Neuronal stem cell (in vitro differentiated cells): ENCODE measurements around the gene ZFP57.

Source experiments
- DNase-seq: peaks from one replicate; pipeline ENCODE4 v3.0.0-alpha.2; 2013; ENCODE audit warnings: low spot score
- H2AFZ ChIP-seq: one replicate; pipeline ENCODE4 v1.6.1; 2013; ENCODE audit warnings: mild to moderate bottlenecking, low read length, inconsistent platforms
- H2AK5ac ChIP-seq: 2 replicates; pipeline ENCODE4 v1.6.1; 2013; ENCODE audit warnings: low read depth, mild to moderate bottlenecking, inconsistent platforms, low read length, moderate library complexity, mixed read lengths
- H2BK120ac ChIP-seq: 2 replicates; pipeline ENCODE4 v1.6.1; 2013; ENCODE audit warnings: low read depth, mild to moderate bottlenecking, inconsistent platforms, low read length, moderate library complexity, mixed read lengths
- H2BK12ac ChIP-seq: one replicate; pipeline ENCODE4 v1.6.1; 2013; ENCODE audit warnings: low read length, inconsistent platforms
- H2BK15ac ChIP-seq: 2 replicates; pipeline ENCODE4 v1.6.1; 2013; ENCODE audit warnings: mild to moderate bottlenecking, low read length, inconsistent platforms, mixed read lengths
- H2BK5ac ChIP-seq: one replicate; pipeline ENCODE4 v1.6.1; 2013; ENCODE audit warnings: inconsistent platforms, mild to moderate bottlenecking, low read length, moderate library complexity
- H3K14ac ChIP-seq: one replicate; pipeline ENCODE4 v1.6.1; 2013; ENCODE audit warnings: low read length, inconsistent platforms
- H3K18ac ChIP-seq: 2 replicates; pipeline ENCODE4 v1.6.1; 2013; ENCODE audit warnings: low read length, inconsistent platforms
- H3K23ac ChIP-seq: 2 replicates; pipeline ENCODE4 v1.6.1; 2013; ENCODE audit warnings: low read depth, mild to moderate bottlenecking, mixed read lengths, low read length, inconsistent platforms; ENCODE audit not compliant: poor library complexity
- H3K27ac ChIP-seq: replicated peaks from 3 replicates; pipeline ENCODE4 v1.5.1; 2013; ENCODE audit warnings: low read length, inconsistent platforms
- H3K27me3 ChIP-seq, 3 experiments: 2 replicates each; pipeline ENCODE4 v1.6.1; 2013; ENCODE audit warnings: low read length in 3 of 3, mild to moderate bottlenecking in 2 of 3, inconsistent platforms in 1 of 3, low read depth in 1 of 3, mixed read lengths in 1 of 3, moderate library complexity in 1 of 3; ENCODE audit not compliant: control insufficient read depth in 3 of 3, insufficient read depth in 3 of 3
- H3K36me3 ChIP-seq, 2 donors: replicated peaks in 1 of 2; 2 replicates each; pipeline ENCODE4 v1.6.1; 2013; ENCODE audit warnings: low read length in 2 of 2; ENCODE audit not compliant: control insufficient read depth in 2 of 2, insufficient read depth in 2 of 2
- H3K4ac ChIP-seq: 2 replicates; pipeline ENCODE4 v1.6.1; 2013; ENCODE audit warnings: inconsistent platforms, mild to moderate bottlenecking, low read length, moderate library complexity
- H3K4me1 ChIP-seq, 2 donors: 1 replicate in 1 of 2; 2 replicates in 1 of 2; pipeline ENCODE4 v1.6.1; 2013; ENCODE audit warnings: low read length in 2 of 2, low read depth in 1 of 2; ENCODE audit not compliant: control insufficient read depth in 2 of 2, insufficient read depth in 1 of 2
- H3K4me2 ChIP-seq: one replicate; pipeline ENCODE4 v1.6.1; 2013; ENCODE audit warnings: mild to moderate bottlenecking, low read length, inconsistent platforms; ENCODE audit not compliant: insufficient read depth, poor library complexity, severe bottlenecking
- H3K4me3 ChIP-seq, 2 donors: 2 replicates each; pipeline ENCODE4 v1.5.1; 2013; ENCODE audit warnings: low read length in 2 of 2, mild to moderate bottlenecking in 2 of 2, inconsistent platforms in 1 of 2, moderate library complexity in 1 of 2
- H3K79me1 ChIP-seq: one replicate; pipeline ENCODE4 v1.6.1; 2013; ENCODE audit warnings: low read depth, mild to moderate bottlenecking, inconsistent platforms, low read length, moderate library complexity
- H3K9ac ChIP-seq: one replicate; pipeline ENCODE4 v1.6.1; 2013; ENCODE audit warnings: mild to moderate bottlenecking, low read depth, low read length, inconsistent platforms; ENCODE audit not compliant: poor library complexity
- H3K9me3 ChIP-seq, 2 donors: replicated peaks in 1 of 2; 2 replicates each; pipeline versions ENCODE3 to v1.6.1; 2013; ENCODE audit warnings: low read length in 2 of 2, mild to moderate bottlenecking in 2 of 2, inconsistent platforms in 1 of 2, low read depth in 1 of 2, mixed read lengths in 1 of 2, moderate library complexity in 1 of 2; ENCODE audit not compliant: control insufficient read depth in 2 of 2, insufficient read depth in 1 of 2
- H4K8ac ChIP-seq: one replicate; pipeline ENCODE4 v1.6.1; 2013; ENCODE audit warnings: low read depth, mild to moderate bottlenecking, inconsistent platforms, low read length, moderate library complexity
- H4K91ac ChIP-seq: one replicate; pipeline ENCODE4 v1.6.1; 2013; ENCODE audit warnings: low read length, low read depth, mild to moderate bottlenecking, inconsistent platforms; ENCODE audit not compliant: poor library complexity
- WGBS, 2 donors: extraction: QIAGEN DNeasy Blood & Tissue Kit; methylation state at CpG; one replicate each; pipeline ENCODE4 v1.1.7; 2013; ENCODE audit warnings: missing lambda C conversion rate in 2 of 2, mixed read lengths in 1 of 2; ENCODE audit not compliant: insufficient read length in 2 of 2, insufficient replicate concordance in 1 of 2; ENCODE audit errors: extremely low coverage in 2 of 2; 5-methylcytosine and 5-hydroxymethylcytosine counted together

Gene ZFP57

GRCh38 chr6:29720863-29721262 is 39.9 kb upstream of the ZFP57 start:
- no peak for DNase-seq
- H2BK120ac ChIP-seq, result no peak overlapping the region
- H2BK15ac ChIP-seq, result no peak overlapping the region
- H3K79me1 ChIP-seq, result peaks cover 3% of the 10 kb centered on the region
- no CpG with 5 or more reads among the region's 2 CpGs for WGBS, 2 donors
- H3K4me3 ChIP-seq, result no peak overlapping the region
- H3K27me3 ChIP-seq, result peaks cover 8 to 41% (median 39%) of the 10 kb centered on the region in 3 experiments
- no peak overlapping the region for H2AK5ac ChIP-seq
- no peak overlapping the region for H4K8ac ChIP-seq
- no peaks in the 10 kb centered on the region for H3K36me3 ChIP-seq
- H3K18ac ChIP-seq, result no peak overlapping the region
- H3K4ac ChIP-seq, result no peak overlapping the region
- H2AFZ ChIP-seq, result no peak overlapping the region
- peaks cover 0 to 5% of the 10 kb centered on the region in 2 donors for H3K4me1 ChIP-seq
- no peak overlapping the region for H4K91ac ChIP-seq
- H3K9ac ChIP-seq, result no peak overlapping the region
- no peak overlapping the region for H3K23ac ChIP-seq
- no peak overlapping the region for H3K4me2 ChIP-seq
- H3K27ac ChIP-seq, result no peak overlapping the region
- no peak overlapping the region for H2BK12ac ChIP-seq
- H3K14ac ChIP-seq, result no peak overlapping the region
- peaks cover 2 to 3% of the 10 kb centered on the region in 2 donors for H3K9me3 ChIP-seq
- H2BK5ac ChIP-seq, result no peak overlapping the region

- DNase-seq, result no peak
- H3K79me1 ChIP-seq, result no peaks in the 10 kb centered on the region
- H3K4me2 ChIP-seq, result no peak overlapping the region
- no peak overlapping the region for H4K8ac ChIP-seq
- H3K9me3 ChIP-seq, result peaks cover 0 to 5% of the 10 kb centered on the region in 2 donors
- H3K14ac ChIP-seq, result peak overlapping the region; percentile 64
- no peak overlapping the region for H3K23ac ChIP-seq
- H2BK5ac ChIP-seq, result no peak overlapping the region
- H2BK15ac ChIP-seq, result no peak overlapping the region
- H3K4me1 ChIP-seq, result peaks cover 0 to 1% of the 10 kb centered on the region in 2 donors
- no peak overlapping the region for H3K4me3 ChIP-seq
- no peak overlapping the region for H2AFZ ChIP-seq
- no peaks in the 10 kb centered on the region for H3K36me3 ChIP-seq
- no peak overlapping the region for H3K27ac ChIP-seq
- H2BK120ac ChIP-seq, result no peak overlapping the region
- H3K4ac ChIP-seq, result no peak overlapping the region
- peak overlapping the region; percentile 63 for H3K18ac ChIP-seq
- H3K9ac ChIP-seq, result peak overlapping the region; percentile 60
- no peak overlapping the region for H4K91ac ChIP-seq
- no peak overlapping the region for H2BK12ac ChIP-seq
- H2AK5ac ChIP-seq, result peak overlapping the region; percentile 14
- peaks cover 0 to 9% (median 2%) of the 10 kb centered on the region in 3 experiments for H3K27me3 ChIP-seq
- WGBS, 2 donors, result no CpG with 5 or more reads among the region's 8 CpGs
Observed at GRCh38 chr6:29710281-29710941, 29.5 kb upstream of the ZFP57 start.

GRCh38 chr6:29709188-29709587 is 28.2 kb upstream of the ZFP57 start:
- H3K9me3 ChIP-seq, result peaks cover 0 to 2% of the 10 kb centered on the region in 2 donors
- H4K91ac ChIP-seq, result no peak overlapping the region
- H3K23ac ChIP-seq, result no peak overlapping the region
- peaks cover 0 to 6% (median 0%) of the 10 kb centered on the region in 3 experiments for H3K27me3 ChIP-seq
- no peak overlapping the region for H3K18ac ChIP-seq
- no CpG with 5 or more reads among the region's 4 CpGs for WGBS, 2 donors
- no peak for DNase-seq
- H3K4me3 ChIP-seq, result no peak overlapping the region
- no peak overlapping the region for H3K27ac ChIP-seq
- no peak overlapping the region for H2BK5ac ChIP-seq
- H3K79me1 ChIP-seq, result no peaks in the 10 kb centered on the region
- H3K4ac ChIP-seq, result no peak overlapping the region
- H3K4me2 ChIP-seq, result no peak overlapping the region
- H2AK5ac ChIP-seq, result no peak overlapping the region
- H3K36me3 ChIP-seq, result no peaks in the 10 kb centered on the region
- H2BK12ac ChIP-seq, result no peak overlapping the region
- peaks cover 0 to 1% of the 10 kb centered on the region in 2 donors for H3K4me1 ChIP-seq
- no peak overlapping the region for H2BK120ac ChIP-seq
- no peak overlapping the region for H4K8ac ChIP-seq
- no peak overlapping the region for H2BK15ac ChIP-seq
- H3K14ac ChIP-seq, result no peak overlapping the region
- H3K9ac ChIP-seq, result no peak overlapping the region
- H2AFZ ChIP-seq, result no peak overlapping the region

- no CpG with 5 or more reads among the region's 11 CpGs for WGBS, 2 donors
- Histone ChIP-seq H2BK12ac (no peak overlapping the region), H3K23ac (no peak overlapping the region), H3K14ac (no peak overlapping the region), H2BK120ac (no peak overlapping the region), H3K36me3 (no peaks in the 10 kb centered on the region), H3K4me1 (peaks cover 0 to 1% of the 10 kb centered on the region in 2 donors), H3K18ac (no peak overlapping the region), H3K79me1 (no peaks in the 10 kb centered on the region), H3K4ac (no peak overlapping the region), H3K9ac (no peak overlapping the region), H3K27me3 (peaks cover 0 to 9% (median 0%) of the 10 kb centered on the region in 3 experiments), H3K27ac (no peak overlapping the region), H2AK5ac (no peak overlapping the region), H2AFZ (no peak overlapping the region), H4K8ac (no peak overlapping the region), H3K9me3 (peaks cover 0 to 2% of the 10 kb centered on the region in 2 donors), H2BK15ac (no peak overlapping the region), H3K4me2 (no peak overlapping the region), H4K91ac (no peak overlapping the region), H2BK5ac (no peak overlapping the region), H3K4me3 (no peak overlapping the region)
- no peak for DNase-seq
Observed at GRCh38 chr6:29708432-29709179, 27.7 kb upstream of the ZFP57 start.
